DOHH2 (cell line): ENCODE measurements around the gene SPINDOC.
A peak's percentile ranks its signal among the peaks of the same experiment; 100 is the strongest.

Experiments
- H3F3A ChIP-seq: fragments of 200-600 bp; sonication (generic), shearing (Covaris generic); 2 replicates; pipeline ENCODE4 v1.6.0; 2016; ENCODE audit warnings: antibody characterized with exemption, mild to moderate bottlenecking; ENCODE audit not compliant: control insufficient read depth, insufficient read depth
- H3K27ac ChIP-seq: fragments of 200-600 bp; sonication (generic); 2 replicates; pipeline ENCODE4 v1.5.1; 2014; ENCODE audit warnings: low read depth, mild to moderate bottlenecking, low read length, moderate library complexity
- H3K27me3 ChIP-seq: fragments of 200-600 bp; sonication (generic); 2 replicates; pipeline ENCODE4 v1.6.1; 2014; ENCODE audit warnings: mild to moderate bottlenecking, low read length, mixed read lengths; ENCODE audit not compliant: control insufficient read depth
- H3K36me3 ChIP-seq: fragments of 200-600 bp; sonication (generic); 2 replicates; pipeline ENCODE4 v1.6.1; 2014; ENCODE audit warnings: mild to moderate bottlenecking, low read length, moderate library complexity, mixed read lengths; ENCODE audit not compliant: control insufficient read depth
- H3K4me1 ChIP-seq: fragments of 200-600 bp; sonication (generic); 2 replicates; pipeline ENCODE4 v1.6.1; 2014; ENCODE audit warnings: mild to moderate bottlenecking, low read length, mixed read lengths; ENCODE audit not compliant: control insufficient read depth
- H3K4me2 ChIP-seq: fragments of 200-600 bp; sonication (generic); 2 replicates; pipeline ENCODE4 v1.6.0; 2014; ENCODE audit warnings: mild to moderate bottlenecking, low read length, moderate library complexity
- H3K4me3 ChIP-seq: fragments of 200-600 bp; sonication (generic); 2 replicates; pipeline ENCODE4 v1.5.1; 2014; ENCODE audit warnings: mild to moderate bottlenecking, low read length, mixed read lengths
- H3K79me2 ChIP-seq: fragments of 200-600 bp; sonication (generic); 2 replicates; pipeline ENCODE4 v1.6.1; 2014; ENCODE audit warnings: mild to moderate bottlenecking, low read length, mixed read lengths; ENCODE audit not compliant: control insufficient read depth
- H3K9me2 ChIP-seq: fragments of 200-600 bp; sonication (generic); replicated peaks from 2 replicates; pipeline ENCODE4 v1.6.1; 2014; ENCODE audit warnings: mild to moderate bottlenecking, low read length, mixed read lengths; ENCODE audit not compliant: control insufficient read depth
- H3K9me3 ChIP-seq: fragments of 200-600 bp; sonication (generic); 2 replicates; pipeline ENCODE4 v1.6.1; 2014; ENCODE audit warnings: antibody characterized with exemption, low read length, mixed read lengths; ENCODE audit not compliant: control insufficient read depth, insufficient read depth
- H4K20me1 ChIP-seq: fragments of 200-600 bp; sonication (generic); 2 replicates; pipeline ENCODE4 v1.6.0; 2014; ENCODE audit warnings: low read depth, mild to moderate bottlenecking, antibody characterized with exemption, low read length, moderate library complexity; ENCODE audit not compliant: control insufficient read depth, insufficient read depth
- EZH2phosphoT487 ChIP-seq: fragments of 200-600 bp; sonication (generic); IDR thresholded peaks from 2 replicates; pipeline ENCODE4 v1.6.1; 2017; ENCODE audit warnings: borderline replicate concordance, mild to moderate bottlenecking, antibody characterized with exemption, low read length, moderate library complexity, mixed read lengths
- TF ChIP-seq, protein P1 (sequence below): fragments of 200-600 bp; sonication (generic); IDR thresholded peaks from one replicate; pipeline ENCODE4 v1.5.1; 2014; ENCODE audit warnings: antibody characterized with exemption, mild to moderate bottlenecking, low read depth, low read length; ENCODE audit not compliant: poor library complexity, severe bottlenecking

SPINDOC gene

DNA sequence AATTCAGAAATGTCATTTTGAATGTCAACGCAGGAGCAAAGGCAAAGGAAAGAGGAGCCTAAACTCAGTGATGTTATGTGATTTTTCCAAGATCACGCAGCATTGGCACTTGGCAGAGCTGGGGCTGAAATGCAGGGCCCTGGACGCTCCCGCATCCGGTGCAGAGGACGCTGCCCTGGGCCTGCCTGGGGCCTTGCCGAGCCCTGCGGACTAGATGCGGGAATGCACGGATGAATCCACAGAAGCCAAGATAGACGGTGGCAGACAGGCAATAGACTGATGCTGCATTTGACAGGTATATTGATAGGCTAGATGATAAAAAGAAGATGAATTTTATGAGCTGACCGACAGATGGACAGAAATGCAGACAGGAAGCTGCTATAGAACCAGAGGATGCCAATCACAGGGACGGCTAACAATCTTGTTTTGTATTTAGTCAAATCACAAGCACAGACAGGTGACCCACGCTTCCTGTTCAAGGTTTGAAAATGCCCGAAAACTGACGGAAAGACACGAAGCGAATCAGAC is 25.0 kb downstream of the SPINDOC start:
- peaks cover 20% of the 10 kb centered on the region for H4K20me1 ChIP-seq
- H3K9me2 ChIP-seq = no peaks in the 10 kb centered on the region
- peak overlapping the region; percentile 88 for H3K4me3 ChIP-seq
- H3K4me1 ChIP-seq = peaks cover 32% of the 10 kb centered on the region
- H3K4me2 ChIP-seq = peak overlapping the region; percentile 97
- no peaks in the 10 kb centered on the region for H3K9me3 ChIP-seq
- H3K27ac ChIP-seq = peak overlapping the region; percentile 67
- no peaks in the 10 kb centered on the region for H3K27me3 ChIP-seq
- H3F3A ChIP-seq = peaks cover 4% of the 10 kb centered on the region
- H3K36me3 ChIP-seq = peaks cover 45% of the 10 kb centered on the region
- H3K79me2 ChIP-seq = peaks cover 49% of the 10 kb centered on the region
- TF ChIP-seq EZH2phosphoT487 = no peak
- TF ChIP-seq, protein P1, sequence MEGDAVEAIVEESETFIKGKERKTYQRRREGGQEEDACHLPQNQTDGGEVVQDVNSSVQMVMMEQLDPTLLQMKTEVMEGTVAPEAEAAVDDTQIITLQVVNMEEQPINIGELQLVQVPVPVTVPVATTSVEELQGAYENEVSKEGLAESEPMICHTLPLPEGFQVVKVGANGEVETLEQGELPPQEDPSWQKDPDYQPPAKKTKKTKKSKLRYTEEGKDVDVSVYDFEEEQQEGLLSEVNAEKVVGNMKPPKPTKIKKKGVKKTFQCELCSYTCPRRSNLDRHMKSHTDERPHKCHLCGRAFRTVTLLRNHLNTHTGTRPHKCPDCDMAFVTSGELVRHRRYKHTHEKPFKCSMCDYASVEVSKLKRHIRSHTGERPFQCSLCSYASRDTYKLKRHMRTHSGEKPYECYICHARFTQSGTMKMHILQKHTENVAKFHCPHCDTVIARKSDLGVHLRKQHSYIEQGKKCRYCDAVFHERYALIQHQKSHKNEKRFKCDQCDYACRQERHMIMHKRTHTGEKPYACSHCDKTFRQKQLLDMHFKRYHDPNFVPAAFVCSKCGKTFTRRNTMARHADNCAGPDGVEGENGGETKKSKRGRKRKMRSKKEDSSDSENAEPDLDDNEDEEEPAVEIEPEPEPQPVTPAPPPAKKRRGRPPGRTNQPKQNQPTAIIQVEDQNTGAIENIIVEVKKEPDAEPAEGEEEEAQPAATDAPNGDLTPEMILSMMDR = no peak

DNA sequence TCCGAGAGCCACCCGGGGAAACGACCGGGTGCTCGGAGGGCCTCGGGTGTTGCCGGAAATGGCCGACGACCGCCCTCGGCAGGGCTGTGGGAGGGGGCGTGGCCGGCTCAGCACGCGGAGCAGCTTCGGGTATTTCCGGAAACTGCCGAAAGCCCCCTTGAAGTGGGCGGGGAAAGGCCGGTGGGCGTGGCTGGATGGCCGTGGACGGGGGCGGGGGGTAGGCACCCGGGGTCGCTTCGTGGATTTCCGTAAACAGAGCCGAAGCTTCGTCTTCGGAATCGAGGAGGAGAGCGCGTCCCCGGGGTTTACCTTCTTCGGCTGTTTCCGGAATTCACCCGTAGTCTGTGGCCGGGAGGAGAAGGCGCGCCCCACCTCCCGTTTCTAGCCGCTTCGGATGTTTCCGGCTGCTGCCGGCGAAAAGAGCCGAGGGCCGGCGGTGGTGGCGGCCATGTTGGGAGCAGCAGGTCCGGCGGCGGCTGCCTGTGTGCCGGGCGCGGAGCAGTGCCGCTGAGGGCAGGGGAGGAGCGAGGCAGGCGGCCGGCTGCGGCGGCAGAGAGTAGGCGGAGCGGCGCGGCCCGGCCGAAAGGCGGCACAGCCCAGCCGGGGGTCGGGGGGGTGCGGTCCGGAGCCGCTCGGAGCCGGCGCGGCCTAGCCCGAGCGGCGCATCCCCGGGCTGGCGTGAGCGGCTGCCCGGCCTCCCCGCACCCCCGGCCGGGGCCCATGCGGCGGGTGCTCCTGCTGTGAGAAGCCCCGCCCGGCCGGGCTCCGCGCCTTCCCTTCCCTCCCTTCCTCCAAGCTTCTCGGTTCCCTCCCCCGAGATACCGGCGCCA is 25.6 kb downstream of the SPINDOC start, which contains the start of gene MARK2:
MARK2 (plus strand) TSS at position 433 of the 830 bp plus-strand sequence; CDS start at position 830, 397 bp downstream.
- H3K27me3 ChIP-seq = no peaks in the 10 kb centered on the region
- H3K4me3 ChIP-seq = peak within 1 kb of the TSS; percentile 88
- H3K9me2 ChIP-seq = no peaks in the 10 kb centered on the region
- no peak for TF ChIP-seq EZH2phosphoT487
- TF ChIP-seq, protein P1 = no peak
- H3F3A ChIP-seq = peaks cover 4% of the 10 kb centered on the region
- H3K4me2 ChIP-seq = peak within 1 kb of the TSS; percentile 97
- peaks cover 55% of the 10 kb centered on the region for H3K79me2 ChIP-seq
- peak within 1 kb of the TSS; percentile 67 for H3K27ac ChIP-seq
- peaks cover 50% of the 10 kb centered on the region for H3K36me3 ChIP-seq
- no peaks in the 10 kb centered on the region for H3K9me3 ChIP-seq
- H3K4me1 ChIP-seq = peaks cover 32% of the 10 kb centered on the region
- peaks cover 22% of the 10 kb centered on the region for H4K20me1 ChIP-seq

DNA sequence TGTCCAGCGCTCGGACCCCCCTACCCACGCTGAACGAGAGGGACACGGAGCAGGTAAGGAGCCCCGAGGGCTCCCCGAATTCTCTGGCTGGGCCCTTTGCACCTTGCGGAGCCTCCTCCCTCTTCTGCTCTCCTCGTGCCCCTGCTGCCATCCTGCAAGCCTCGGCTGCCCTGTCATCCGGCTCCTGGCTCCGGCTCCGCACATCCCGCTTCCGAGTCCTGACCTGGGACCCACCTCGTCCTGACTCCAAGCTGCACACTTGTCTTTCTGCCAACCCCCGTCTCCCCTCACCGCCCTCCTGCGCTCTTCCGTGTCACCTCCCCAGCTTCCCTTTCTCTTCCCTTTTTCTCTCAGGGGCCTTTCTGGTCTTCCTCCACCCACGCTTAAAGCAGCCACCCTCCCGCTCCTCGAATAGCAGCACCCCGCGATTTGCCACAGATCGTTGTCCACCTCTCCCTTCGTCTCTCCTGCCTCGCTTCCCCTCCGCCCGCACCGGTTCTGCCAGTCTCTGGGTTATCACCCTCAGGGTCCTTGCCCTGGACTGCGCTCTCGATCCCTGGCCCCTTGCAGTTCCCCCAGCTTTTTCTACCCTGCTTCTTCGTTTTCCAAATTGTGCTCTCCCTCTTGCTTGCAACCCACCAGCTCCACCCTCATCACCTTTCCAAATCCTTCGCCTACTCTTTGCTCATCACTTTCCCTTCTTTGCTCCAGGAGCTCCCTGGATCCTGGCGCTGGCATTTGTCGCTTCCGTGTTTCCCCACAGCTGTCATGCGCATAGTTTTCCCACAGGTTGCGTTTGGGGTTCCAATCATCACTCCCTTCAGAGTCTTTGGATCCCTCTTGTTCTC is 26.5 kb downstream of the SPINDOC start:
- Histone ChIP-seq H3K27ac (peak overlapping the region; percentile 51), H3K4me1 (peaks cover 32% of the 10 kb centered on the region), H3K9me3 (no peaks in the 10 kb centered on the region), H3K4me2 (peak overlapping the region; percentile 78), H3K36me3 (peaks cover 57% of the 10 kb centered on the region), H4K20me1 (peaks cover 28% of the 10 kb centered on the region), H3K79me2 (peaks cover 63% of the 10 kb centered on the region), H3K27me3 (no peaks in the 10 kb centered on the region), H3K4me3 (peak overlapping the region; percentile 88), H3K9me2 (no peaks in the 10 kb centered on the region), H3F3A (peaks cover 4% of the 10 kb centered on the region)
- no peak for TF ChIP-seq EZH2phosphoT487
- TF ChIP-seq, protein P1 = no peak
